Measurements from ENCODE around the gene SLC28A1.

SLC28A1 gene

DNA sequence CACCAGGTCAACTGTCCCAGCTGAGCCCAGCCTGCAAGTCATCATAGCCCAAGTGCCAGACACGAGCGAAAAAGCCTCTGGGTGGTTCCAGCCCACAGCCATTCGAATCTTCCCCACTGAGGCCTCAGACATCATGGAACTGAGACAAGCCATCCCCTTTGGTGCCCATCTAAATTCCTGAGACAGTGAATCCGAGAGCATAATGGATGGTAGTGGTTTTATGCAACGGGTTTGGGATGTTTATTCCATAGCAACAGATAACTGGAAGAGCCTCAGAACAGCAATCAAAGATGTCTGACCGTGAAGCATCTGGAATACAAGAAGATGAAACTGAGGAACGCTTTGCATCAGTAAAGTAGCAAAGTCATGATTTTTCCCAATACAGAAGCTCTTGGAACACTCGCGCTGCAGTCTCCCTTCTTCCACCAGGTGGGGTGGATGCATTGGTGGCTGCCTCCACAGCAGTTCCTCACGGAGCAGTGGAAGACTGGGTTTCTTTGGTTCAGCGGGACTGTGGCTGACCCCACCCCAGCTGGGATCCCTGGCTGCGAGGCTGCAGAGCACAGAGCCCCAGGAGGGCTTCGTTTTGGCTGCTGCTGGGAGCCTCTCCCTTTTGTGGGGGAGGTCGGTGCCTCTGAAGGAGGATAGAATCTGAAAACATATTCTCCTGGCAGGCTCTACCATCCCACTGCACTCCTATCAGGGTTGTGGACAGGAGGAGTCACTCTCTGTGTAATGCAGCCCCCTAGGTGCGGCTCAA, 70.8 kb downstream of the SLC28A1 start:
- H3K9ac ChIP-seq (ENCODE audit: low read depth, low read length), result no peak overlapping the region
- H3K4me1 ChIP-seq (ENCODE audit: insufficient read depth, low read length), result no peaks in the 10 kb centered on the region
- DNase-seq (no peak), ATAC-seq (ENCODE audit: insufficient read depth, low read depth) (no peak)
- no peak for TF ChIP-seq EZH2 (IDR thresholded peaks at IDR 0.05; ENCODE audit: borderline replicate concordance, low read depth, low read length, severe bottlenecking)
- peak; percentile 28 for TF ChIP-seq CTCF (IDR thresholded peaks at IDR 0.05; ENCODE audit: borderline replicate concordance, extremely low read depth, low read length, poor library complexity, severe bottlenecking)
- no peaks in the 10 kb centered on the region for H3K9me3 ChIP-seq (ENCODE audit: insufficient read depth, low read length, severe bottlenecking)
- H3K27ac ChIP-seq (ENCODE audit: low read length), result no peak overlapping the region
- no peaks in the 10 kb centered on the region for H3K79me2 ChIP-seq (ENCODE audit: insufficient read depth, low read length)
- H3K36me3 ChIP-seq (ENCODE audit: insufficient read depth, low read length), result no peaks in the 10 kb centered on the region
- H3K4me2 ChIP-seq (ENCODE audit: insufficient read depth, low read length), result no peak overlapping the region
- H2AFZ ChIP-seq (ENCODE audit: low read depth, low read length), result no peak overlapping the region
- H3K27me3 ChIP-seq (ENCODE audit: insufficient read depth, low read length, poor library complexity), result no peaks in the 10 kb centered on the region
- H3K4me3 ChIP-seq (ENCODE audit: low read depth in 1 of 2, low read length in 2 of 2), result no peak overlapping the region
- no peaks in the 10 kb centered on the region for H4K20me1 ChIP-seq (ENCODE audit: insufficient read depth, low read length)

GRCh38 chr15:84956199-84956598, 71.7 kb downstream of the SLC28A1 start:
- no peak for DNase-seq
- no peak for ATAC-seq (ENCODE audit: insufficient read depth, low read depth)
- H2AFZ ChIP-seq (ENCODE audit: low read depth, low read length), result no peak overlapping the region
- H4K20me1 ChIP-seq (ENCODE audit: insufficient read depth, low read length), result no peaks in the 10 kb centered on the region
- TF ChIP-seq EZH2 (IDR thresholded peaks at IDR 0.05; ENCODE audit: borderline replicate concordance, low read depth, low read length, severe bottlenecking) (no peak), CTCF (IDR thresholded peaks at IDR 0.05; ENCODE audit: borderline replicate concordance, extremely low read depth, low read length, poor library complexity, severe bottlenecking) (no peak)
- no peaks in the 10 kb centered on the region for H3K36me3 ChIP-seq (ENCODE audit: insufficient read depth, low read length)
- H3K4me1 ChIP-seq (ENCODE audit: insufficient read depth, low read length), result no peaks in the 10 kb centered on the region
- no peak overlapping the region for H3K9ac ChIP-seq (ENCODE audit: low read depth, low read length)
- no peak overlapping the region for H3K27ac ChIP-seq (ENCODE audit: low read length)
- H3K79me2 ChIP-seq (ENCODE audit: insufficient read depth, low read length), result no peaks in the 10 kb centered on the region
- H3K27me3 ChIP-seq (ENCODE audit: insufficient read depth, low read length, poor library complexity), result no peaks in the 10 kb centered on the region
- no peaks in the 10 kb centered on the region for H3K9me3 ChIP-seq (ENCODE audit: insufficient read depth, low read length, severe bottlenecking)
- H3K4me2 ChIP-seq (ENCODE audit: insufficient read depth, low read length), result no peak overlapping the region
- H3K4me3 ChIP-seq (ENCODE audit: low read depth in 1 of 2, low read length in 2 of 2), result no peak overlapping the region

DNA sequence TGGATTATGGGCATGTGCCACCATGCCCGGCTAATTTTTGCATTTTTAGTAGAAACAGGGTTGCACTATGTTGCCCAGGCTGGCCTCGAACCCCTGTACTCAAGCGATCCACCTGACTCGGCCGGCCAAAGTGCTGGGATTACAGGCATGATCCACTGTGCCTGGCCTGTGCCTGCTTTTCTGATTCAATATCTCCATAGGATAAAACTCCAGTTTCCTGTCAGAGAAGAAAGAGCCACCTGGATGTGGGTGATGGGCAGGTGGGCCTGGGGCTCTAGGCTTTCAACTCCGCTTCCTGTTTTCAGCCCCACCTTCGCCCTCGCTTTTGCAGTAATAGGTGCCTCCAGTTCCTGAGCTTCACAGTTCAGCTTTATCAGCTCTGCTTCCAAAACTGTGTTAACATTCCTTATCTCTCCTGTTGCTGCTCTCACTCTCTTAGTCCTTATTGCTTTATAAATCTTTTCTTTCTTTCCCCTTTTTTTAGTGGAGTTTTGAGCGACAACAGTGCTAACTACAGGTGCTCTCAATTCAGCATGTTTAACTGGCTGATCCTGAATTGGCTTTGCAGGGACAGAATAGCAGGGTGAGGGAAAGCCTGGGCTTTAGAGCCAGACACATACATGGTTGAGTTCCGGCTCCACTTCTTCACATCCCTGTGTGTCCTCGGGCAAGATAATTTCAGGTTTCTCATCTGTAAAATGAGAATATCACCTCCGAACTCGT, 76.1 kb downstream of the SLC28A1 start:
- Histone ChIP-seq H2AFZ (ENCODE audit: low read depth, low read length) (no peak overlapping the region), H4K20me1 (ENCODE audit: insufficient read depth, low read length) (no peaks in the 10 kb centered on the region), H3K27ac (ENCODE audit: low read length) (no peak overlapping the region), H3K4me2 (ENCODE audit: insufficient read depth, low read length) (no peak overlapping the region), H3K36me3 (ENCODE audit: insufficient read depth, low read length) (no peaks in the 10 kb centered on the region), H3K9ac (ENCODE audit: low read depth, low read length) (no peak overlapping the region), H3K4me1 (ENCODE audit: insufficient read depth, low read length) (no peaks in the 10 kb centered on the region), H3K9me3 (ENCODE audit: insufficient read depth, low read length, severe bottlenecking) (no peaks in the 10 kb centered on the region), H3K4me3 (ENCODE audit: low read depth in 1 of 2, low read length in 2 of 2) (no peak overlapping the region), H3K79me2 (ENCODE audit: insufficient read depth, low read length) (no peaks in the 10 kb centered on the region), H3K27me3 (ENCODE audit: insufficient read depth, low read length, poor library complexity) (no peaks in the 10 kb centered on the region)
- no peak for ATAC-seq (ENCODE audit: insufficient read depth, low read depth)
- TF ChIP-seq EZH2 (IDR thresholded peaks at IDR 0.05; ENCODE audit: borderline replicate concordance, low read depth, low read length, severe bottlenecking) (no peak), CTCF (IDR thresholded peaks at IDR 0.05; ENCODE audit: borderline replicate concordance, extremely low read depth, low read length, poor library complexity, severe bottlenecking) (no peak)
- DNase-seq, result no peak

Data from DND-41 (cell line).